HG03045 (cell line): ENCODE measurements around the gene DBNL.
A peak's percentile ranks its signal among the peaks of the same experiment; 100 is the strongest.

ENCODE experiments used
- ATAC-seq: cut with Tn5 transposase; IDR thresholded peaks from one replicate; pipeline ENCODE4 v1.9.1; 2021; ENCODE audit warnings: mild to moderate bottlenecking, moderate library complexity; ENCODE audit not compliant: unreplicated experiment

The DBNL gene

GRCh38 chr7:44076101-44076895, 31.8 kb downstream of the DBNL start:
- no peak for ATAC-seq

DNA sequence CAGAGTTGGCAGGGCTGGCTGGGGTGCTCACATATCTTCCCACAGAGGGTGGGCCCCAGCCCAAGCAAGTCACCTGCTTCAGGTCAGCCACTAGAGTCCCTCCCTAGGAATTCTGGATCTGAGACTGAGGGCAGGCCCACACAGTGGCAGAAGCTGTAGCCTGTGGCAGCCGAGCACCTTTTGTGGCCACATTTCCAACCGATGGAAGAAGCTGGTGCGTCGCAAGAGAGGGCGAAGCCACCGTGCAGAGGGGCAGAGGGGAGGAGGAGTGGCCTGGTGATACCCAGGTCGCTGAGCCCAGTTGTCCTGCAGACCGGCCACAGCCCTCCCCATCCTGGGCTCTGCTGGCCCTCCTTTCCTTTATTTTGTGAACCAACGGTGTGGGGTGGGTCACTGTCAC, 32.6 kb downstream of the DBNL start:
- no peak for ATAC-seq

DNA sequence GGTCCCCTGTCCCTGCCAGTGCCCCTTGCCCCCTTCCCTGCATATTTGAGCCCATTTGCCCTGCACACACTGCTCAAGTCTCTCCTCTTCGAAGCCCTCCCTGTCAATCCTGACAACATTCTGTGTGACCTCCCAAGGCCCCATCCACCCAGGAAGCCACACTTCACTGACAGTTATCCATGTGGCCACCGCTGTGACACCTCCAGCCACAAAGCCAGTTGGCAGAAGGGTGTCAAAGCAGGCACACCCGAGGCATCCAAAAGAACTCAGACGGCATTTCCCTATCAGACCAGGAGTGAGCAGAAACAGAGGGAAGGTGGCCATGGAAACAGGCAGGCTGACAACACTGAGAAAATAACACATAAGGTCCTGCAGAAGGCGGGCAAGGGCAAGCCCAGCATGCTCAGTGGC, 33.2 kb downstream of the DBNL start:
- no peak for ATAC-seq

DNA sequence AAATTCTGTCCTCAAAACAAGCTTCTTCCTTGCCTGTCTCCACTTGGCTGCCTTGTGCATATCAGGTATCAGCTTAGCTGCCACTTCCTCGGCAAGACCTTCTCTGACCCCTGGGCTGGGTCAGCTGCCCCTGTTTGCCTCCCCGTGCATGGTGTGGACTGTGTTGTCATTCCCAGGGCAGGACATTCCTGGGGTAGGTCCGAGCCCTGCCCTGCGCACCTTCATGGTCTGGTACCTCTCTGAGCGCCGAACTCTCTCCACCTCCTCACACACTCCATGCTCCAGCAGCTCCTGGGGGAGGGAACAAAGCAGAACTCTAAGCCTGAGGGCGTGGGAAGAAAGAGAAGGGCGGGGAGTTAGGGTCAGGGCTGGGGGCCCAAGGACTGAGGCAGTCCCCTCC, 34.0 kb downstream of the DBNL start:
- no peak for ATAC-seq

DNA sequence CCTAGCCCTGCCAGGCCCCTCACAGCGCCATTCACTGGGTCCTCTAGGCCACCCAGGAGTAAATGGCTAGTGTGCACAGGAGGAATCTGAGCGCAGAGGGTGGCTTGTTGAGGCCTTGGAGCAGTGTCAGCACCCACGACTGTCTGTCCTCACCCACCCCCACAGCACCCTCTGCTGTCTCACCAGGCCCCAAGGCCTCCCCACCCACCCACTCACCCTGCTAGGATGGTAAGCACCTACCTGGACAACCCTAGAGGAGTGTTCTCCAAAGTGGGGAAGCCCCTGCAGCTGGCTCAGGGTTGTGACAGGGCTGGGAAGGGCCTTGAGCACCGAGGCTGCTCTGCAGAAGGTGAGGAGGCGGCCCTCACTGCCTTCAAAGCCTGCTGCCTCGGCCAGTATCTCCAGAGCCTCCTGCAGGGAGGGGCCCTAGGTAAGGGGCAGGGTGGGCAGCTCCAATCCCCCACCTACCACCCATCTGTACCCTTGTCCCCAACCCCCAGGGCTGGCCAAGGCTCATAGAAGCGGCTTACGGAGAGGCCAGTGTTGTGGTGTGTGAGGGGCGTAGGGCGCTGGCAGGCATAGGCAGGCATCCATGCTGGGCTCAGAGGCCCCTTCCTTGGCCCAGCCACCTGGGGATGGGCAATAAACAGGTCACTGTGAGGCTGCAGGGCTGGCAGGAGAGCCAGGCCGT, 35.0 kb downstream of the DBNL start:
- ATAC-seq: no peak

DNA sequence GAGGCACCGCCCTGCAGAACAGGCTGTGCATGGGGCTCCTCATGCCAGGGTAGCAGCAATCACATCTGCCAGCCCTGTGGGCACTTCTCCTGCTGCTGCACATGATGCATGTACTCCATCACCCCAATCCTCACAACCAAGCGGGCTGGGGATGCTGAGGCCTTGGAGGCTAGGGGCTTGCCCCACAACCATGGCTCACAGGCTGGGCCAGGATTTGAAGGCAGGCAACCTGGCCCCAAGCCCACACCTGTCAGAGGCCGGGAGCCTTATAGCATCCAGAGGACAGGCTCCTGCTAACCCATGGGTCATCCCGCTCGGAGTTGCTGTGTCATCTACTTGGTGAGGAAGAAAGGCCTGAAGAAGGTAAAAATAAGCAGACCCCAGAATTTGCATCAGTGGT, 35.6 kb downstream of the DBNL start:
- no peak for ATAC-seq

DNA sequence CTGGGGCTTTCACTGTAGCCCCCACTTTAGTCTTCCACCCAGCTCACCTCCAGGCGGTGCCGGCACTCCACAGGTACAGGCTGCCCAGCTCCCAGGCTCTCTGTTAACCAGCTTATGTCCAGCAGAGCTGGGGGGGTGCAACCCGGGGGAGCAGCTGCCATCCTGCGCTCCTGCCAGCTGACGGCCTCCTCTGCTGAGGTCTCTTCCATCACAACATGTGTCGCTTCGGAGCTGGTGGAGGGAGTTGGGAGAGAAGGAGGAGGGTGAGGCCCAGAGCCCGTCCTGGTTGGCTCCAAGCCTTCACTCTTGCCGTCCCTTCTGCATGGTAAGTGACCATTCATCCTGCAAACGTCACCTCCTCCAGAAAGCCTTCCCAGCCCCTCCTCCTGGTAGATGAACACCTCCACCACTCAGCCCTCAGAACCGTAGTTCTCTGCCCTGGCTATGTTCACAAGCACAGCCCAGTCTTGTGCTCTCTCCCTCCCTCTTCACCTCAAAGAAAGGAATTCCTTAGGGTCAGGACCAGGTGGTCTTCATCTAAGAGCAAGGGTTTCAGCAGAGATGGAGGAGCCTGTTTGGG, 36.3 kb downstream of the DBNL start:
- no peak for ATAC-seq

DNA sequence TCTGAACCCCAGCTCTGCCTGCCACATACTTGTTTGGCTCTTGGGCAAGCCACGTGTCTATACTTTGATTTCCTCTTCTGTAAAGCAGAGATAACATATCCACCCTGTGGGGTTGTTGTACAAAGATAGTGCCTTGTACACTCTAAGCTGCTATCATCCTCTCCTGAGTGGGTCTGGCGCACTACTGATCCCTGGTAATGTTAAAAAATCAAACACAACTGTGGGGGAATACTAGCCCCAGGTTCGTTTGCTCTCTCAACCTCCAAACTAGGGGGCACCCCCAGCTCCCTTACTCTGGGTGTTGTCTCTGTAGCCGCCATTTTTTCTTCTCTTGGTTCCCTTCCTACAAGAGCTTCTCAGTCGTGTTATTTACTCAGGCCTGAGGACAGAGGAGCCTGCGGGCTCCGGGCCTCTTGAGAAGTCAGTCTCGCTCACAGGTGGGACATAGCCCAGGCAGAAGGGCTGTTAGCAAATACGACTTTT, 36.8 kb downstream of the DBNL start:
- no peak for ATAC-seq

DNA sequence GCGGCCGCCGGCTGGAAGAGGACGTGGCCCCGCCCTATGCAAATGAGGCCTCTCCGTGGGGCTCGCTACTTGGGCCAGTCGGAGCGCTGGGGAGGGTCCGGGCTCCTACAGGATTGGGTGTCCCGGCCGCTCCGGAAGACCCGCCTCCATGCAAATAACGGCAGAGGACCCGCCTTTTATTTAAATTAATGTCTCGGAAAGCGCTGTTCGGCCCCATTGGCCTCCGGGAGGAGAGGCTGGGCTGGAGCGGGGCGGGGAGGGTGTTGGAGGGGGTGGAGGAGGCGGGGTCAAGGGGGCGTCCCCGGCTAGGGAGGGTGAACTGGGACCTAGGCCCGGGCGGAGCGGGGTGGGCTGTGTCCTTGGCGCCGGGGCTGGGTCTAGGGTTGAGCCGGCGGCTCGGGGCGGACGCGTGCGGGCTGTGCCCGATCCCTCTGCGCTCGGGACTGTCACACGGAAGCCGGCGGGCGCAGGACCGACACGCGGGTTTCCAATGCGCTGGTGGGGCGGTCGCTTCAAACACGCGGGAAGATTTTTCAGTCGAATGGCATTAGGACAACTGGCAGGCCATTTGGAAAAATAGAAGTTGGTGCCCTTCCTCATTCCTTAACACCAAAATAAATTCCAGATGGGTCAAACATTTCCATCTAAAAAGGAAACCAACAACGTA, 38.2 kb downstream of the DBNL start:
- peak; percentile 92 for ATAC-seq

- no peak for ATAC-seq
Observed at GRCh38 chr7:44083796-44084195, 39.3 kb downstream of the DBNL start.

DNA sequence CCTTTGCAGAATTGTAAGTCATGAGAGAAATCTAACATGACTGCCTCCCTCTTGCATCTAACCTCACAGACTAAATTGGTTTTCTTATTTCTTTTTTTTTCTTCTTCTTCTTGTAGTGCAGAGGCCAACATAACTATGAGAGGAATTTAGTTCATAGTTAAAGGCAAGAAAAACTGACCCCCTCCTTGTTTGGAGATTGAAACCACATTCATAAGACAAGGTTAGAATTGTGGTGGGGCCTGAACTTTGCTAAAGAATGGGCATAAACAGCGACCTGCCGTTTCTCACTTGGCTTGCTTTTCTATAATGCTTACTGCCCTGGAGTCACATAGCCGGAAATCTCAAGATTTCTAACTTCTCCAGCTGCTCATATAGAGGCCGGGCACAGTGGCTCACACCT, 40.2 kb downstream of the DBNL start:
- ATAC-seq: no peak

DNA sequence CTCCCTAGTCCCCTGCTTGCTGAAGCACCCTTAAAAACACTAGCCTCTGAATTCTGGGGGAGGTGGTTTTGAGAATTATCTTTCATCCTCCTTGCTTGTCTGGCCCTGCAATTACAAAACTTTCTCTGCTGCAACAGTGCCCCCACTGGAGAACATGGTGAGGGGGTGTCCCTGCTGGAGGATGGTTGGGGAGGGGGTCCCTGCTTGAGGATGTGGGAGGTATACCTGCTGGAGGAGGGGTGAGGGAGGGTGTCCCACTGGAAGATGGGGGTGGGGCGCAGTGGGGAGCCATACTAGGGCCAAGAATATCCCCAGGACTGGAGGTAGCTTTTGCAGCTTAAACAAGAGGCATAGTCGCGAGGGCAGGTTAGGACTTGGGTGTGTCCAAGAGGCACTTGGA, 41.0 kb downstream of the DBNL start:
- no peak for ATAC-seq

DNA sequence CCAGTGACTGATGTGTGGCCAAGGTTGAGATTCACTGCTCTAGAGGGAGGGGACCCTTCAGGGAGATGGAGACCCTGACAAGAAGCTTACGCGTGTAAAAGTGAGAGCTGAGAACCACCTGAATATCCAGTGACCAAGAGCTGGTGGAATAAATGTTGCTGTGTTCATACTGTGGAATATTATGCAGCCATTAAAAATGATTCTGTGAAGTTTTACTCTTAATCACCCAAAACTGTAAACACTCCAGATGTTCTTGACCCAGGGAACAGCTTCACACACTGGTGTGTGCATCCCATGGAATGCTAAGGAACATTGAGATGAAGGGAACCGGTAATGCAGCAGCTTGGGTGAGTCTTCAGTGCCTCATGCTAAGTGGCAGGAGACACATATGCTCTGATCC, 42.1 kb downstream of the DBNL start:
- ATAC-seq: no peak

GRCh38 chr7:44087911-44088838, 43.7 kb downstream of the DBNL start:
- no peak for ATAC-seq

GRCh38 chr7:44093102-44093641, 48.7 kb downstream of the DBNL start:
- ATAC-seq: no peak

GRCh38 chr7:44094365-44094764, 49.9 kb downstream of the DBNL start:
- ATAC-seq: no peak

- ATAC-seq: no peak
Observed at GRCh38 chr7:44094883-44095592, 50.5 kb downstream of the DBNL start.

DNA sequence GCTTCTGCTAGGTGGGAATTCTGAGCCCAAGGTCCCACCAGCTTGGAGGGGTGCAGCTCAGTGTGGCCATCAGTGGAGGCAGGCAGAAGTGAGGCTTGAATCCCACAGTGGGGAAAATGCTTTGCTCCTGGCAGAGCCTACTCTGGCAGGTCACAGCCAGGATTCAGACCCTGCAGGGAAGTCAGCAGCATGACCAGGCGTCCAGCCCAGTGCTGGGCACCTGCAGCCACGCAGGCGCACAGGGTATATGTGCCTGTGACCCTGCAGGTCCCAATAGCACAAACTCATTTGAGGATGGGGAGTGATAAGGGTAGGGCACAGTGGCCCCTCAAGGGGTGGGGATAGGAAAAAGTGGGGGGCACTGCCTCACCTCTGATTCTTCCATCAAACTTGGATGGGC, 51.3 kb downstream of the DBNL start:
- no peak for ATAC-seq

GRCh38 chr7:44096326-44096881, 51.9 kb downstream of the DBNL start:
- no peak for ATAC-seq
